NCI-H748 (cell line): ENCODE data around the gene AACS.
"Not testable (repeated sequence)": the region's sequence is repeated elsewhere in the genome, so short reads cannot be mapped to it uniquely, and the experiment has no call there.

Source experiments
- DNase-seq: peaks from one replicate; lab custom pipeline; 2025; ENCODE audit not compliant: unreplicated experiment; lab: John Stamatoyannopoulos, UW

AACS gene

DNA sequence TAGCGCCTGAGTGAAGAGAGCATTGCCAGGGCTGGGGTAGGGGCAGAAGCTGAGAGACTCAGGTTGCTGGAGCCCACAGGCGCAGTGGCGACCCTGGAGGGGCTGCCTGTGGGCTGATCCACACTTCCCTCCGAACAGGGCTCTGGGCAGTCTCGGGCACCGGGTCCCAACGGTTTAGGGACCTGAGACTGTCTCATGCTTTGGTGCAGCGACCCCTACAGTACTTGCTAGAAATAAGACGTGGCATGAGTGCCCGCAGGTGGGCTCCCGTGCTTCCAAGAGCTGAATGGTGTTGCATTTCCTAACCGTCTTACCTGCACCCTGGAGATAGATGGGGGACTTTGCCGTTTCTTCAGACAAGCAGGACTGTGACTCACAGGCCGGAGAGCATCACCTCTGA, 57.4 kb downstream of the AACS start:
- no peak for DNase-seq

DNA sequence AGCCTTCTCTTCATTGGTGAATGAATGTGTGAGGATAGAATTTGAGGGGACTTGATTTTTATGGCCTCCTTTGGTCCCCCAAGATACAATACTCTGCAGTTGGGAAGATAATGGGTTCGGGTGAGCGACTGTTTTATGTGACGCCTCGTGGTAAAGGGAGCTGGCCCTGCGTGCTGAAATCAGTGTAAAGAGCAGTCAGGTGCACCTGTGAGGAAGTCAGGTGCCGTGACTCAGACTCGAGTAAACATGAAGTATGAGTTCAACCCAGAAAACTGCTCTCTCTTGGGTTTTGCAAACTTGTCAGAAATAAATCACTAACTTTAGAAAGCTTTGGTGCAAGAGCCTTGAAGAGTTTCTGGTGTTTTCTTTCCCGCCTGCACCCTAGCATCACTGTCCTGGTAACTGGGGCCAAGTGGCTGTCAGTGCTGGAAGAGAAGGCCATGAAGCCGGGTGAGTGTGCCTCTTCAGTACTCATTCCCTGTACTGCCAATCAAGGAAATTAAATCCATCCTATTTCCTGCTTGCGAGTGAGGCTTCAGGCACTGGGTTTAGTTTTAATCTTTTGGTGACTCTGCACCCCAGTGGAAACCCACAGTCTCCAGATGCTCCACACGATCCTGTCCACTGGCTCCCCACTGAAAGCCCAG, 59.2 kb downstream of the AACS start:
- DNase-seq, result no peak

DNA sequence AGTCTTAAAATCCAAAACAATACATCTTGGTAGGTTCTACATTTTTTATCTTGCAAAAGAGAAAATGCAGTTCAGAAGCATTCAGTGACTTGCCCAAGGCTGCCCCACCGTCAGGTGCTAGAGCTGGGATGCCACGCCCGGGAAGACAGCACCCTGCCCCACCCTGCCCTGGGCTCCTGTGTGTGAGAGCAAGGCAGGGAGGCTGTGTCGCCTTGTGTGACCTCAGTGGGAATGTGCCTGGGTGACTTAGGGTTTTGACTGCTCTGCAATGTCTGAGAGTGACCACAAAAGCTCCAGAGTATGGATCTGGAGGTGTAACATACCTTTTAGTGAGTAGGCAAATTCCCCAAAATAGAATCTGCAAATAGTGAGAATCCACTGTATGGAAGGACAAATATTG, 60.0 kb downstream of the AACS start:
- no peak for DNase-seq

DNA sequence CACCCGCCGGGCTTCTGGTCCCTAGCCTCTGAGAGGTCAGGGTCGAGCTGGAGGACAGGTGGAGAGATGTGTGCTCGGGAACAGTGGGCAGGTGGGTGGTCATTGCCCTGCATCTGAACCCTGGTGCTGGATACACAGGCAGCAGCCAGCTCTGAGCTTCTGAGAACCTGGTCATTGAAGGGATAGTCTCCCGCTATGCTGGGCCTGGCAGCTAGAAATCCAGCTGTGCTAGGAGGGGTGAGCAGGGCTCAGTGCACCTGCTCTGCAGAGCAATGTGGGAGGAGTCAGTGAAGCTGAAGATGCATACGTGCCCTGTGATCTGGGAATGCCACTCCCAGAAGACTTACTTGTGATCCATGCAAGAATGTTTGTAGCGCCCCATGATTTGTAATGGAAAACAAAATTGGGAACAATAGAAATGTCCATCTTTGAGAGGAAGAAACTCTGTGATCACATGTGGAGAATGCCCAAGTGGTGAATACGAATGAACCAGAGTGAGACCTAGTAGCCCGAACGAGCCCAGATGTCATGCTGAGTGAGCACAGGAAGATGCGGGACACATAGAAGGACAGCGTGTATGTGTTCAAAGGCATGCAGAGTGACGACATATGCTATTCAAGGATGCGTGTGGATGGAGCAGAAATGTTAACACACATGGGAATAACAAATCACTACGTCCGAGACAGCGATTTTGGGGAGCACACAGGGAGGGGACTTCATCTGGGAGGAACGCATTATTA, 63.4 kb downstream of the AACS start:
- DNase-seq, result no peak

DNA sequence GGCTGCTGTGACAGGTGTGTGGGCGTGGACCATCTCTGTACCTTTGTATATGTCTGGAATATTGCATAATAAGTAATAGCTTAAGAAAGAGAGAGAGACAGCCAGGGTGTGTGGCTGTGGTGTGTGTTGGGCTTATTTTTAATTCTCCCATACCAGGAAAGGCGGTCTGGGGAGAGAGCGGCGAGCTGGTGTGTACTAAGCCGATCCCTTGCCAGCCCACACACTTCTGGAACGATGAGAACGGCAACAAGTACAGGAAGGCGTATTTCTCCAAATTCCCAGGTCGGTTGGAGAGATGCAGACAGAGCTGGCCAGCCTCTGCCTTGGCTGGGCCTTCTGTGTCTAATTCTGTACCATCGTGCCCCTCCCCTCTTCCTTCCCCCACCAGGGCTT, 63.9 kb downstream of the AACS start:
- no peak for DNase-seq

DNA sequence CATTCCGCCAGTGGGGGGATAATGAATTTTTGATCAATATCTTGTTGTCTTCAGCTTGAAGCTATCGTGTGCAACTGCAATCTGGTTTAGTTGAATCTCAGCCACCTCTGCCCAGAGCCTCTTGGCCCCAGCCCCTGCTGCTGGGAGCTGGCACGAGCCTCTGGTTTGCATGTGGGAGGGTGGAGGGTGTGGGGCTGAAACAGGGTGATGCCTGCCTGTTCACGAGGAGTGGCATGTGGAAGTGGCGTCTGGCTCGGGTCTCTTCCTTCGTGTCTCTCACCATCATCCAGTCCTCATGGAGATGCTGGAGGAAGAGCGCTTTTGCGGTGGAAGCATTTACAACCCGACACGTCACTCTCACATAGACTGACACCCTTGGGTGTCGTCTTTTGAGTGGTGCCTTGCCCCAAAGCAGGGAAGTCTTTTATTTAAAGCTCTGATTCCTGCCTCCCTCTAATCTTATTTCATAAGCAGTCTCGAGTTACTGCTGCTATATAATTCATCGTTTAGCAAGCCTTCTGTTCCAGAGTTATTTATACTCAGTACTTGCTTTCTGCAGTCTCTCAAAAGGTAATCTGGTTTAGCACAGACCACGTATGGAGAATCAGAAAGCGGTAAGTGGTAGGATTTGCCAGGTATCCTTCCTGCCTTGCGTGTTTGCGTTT, 64.5 kb downstream of the AACS start:
- DNase-seq, result no peak

DNA sequence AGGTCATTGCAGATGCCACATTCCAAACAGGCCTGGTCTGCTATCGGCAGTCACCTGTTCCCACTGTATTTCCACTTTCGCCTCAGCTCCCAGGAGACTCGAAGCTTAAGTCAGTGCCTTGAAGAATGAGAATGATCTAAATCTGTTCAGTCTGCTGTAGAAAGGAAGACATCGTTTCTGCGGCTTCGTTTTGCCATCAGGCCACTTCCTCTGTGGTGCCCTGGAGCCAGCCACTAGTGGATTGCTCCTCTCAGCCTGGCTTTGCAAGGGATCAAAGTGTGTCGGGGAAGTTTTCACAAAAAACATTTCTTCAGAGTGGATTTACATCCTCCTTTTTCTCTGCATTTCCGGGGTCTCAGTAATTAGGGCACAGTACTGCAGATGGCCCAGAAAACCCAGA, 66.7 kb downstream of the AACS start:
- no peak for DNase-seq

DNA sequence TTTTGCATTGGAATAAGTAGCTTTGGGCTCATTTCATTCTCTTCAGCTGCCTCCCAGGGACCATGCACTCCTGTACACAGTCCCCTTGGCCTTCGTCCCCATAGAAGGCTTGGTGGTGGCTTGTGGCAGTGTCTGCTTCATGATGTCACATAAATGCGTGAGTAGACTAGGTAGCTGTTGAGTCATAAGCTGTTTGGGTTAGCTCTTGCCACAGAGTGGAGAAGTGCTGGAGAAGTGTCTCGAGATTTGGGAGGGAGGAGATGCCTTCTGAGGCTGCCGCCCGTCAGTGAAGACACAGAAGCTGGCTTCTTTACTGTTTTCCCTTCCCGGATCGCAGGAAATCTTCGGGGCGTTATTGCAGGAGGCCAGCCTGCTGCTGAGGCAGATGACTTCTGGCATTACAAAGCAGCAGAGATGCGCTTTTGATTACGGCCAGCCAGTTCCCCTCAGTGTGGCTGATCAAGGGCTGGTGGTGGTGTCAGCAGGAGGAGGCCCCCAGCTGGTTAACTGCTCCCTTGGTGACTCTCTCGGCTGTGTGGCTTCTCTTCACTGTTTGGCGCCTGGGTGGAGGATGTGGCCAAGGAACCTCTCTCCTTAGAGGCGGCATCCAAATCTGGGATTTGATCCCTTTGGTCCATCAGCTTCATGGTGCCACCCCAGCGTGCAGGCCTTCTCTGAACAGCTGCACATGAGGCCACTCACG, 67.6 kb downstream of the AACS start:
- no peak for DNase-seq

DNA sequence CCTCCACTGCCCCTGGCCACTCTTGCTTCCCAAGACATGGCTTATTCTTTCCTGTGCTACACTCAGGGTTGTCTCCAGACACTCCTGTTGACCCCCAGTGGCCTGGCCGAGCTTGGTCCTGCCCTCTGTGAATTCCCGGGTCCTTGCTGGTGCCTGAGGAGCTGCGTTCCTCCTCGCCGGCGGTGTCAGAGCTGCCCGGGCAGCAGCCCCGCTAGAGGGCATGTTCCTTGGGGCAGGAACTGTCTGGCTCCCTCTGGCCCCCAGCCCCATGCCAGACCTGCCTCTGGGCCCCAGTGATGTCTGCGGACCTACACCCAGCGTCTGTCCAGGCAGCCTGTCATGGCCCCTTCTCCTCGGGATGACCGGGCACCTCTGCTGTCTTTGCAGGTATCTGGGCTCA, 68.4 kb downstream of the AACS start:
- DNase-seq, result no peak

DNA sequence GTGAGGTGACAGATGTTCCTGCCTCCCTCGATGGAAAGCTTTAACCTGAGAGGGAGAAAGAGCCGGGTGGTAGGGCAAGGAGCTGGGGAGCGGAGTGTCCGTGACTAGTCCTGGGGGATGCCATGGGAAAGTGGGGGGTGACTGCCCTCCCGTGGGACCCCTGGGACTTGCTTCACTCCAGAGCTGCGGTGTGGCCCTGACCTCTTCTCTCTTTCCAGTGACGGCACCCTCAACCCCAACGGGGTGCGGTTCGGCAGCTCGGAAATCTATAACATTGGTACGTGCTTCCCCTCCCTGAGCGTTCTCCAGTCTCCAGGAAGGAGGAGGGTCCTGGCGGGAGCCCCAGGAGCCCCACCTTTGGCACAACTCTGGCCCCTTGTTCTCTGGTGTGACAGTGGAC, 69.3 kb downstream of the AACS start:
- DNase-seq, result no peak

DNA sequence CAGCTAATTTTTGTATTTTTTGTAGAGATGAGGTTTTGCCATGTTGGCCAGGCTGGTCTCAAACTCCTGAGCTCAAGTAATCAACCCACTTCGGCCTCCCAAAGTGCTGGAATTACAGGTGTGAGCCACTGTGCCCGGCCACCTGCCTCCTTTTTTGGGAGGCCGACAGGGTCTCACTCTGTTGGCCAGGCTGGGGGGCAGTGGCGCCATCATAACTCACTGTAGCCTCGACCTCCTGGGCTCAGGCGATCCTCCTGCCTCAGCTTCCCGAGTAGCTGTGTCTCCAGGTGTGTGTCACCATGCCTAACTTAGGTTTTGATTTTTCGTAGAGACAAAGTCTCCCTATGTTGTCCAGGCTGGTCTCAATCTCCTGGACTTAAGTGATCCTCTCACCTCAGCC, 70.7 kb downstream of the AACS start:
- no peak for DNase-seq

DNA sequence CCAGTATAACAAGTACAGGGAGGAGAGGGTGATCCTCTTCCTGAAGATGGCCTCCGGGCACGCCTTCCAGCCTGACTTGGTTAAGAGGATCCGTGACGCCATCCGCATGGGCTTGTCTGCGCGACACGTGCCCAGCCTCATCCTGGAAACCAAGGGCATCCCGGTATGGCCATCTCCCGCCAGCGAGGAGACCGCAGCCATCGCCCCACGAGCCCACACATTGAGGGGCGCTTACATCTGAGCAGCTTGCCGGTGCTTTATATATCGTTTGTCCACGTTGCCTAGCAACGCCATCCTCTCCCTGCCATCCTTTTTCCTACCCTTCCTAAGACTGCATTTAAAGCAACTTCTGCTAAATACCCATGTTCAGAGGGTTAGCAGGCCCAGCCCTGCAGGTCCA, 71.5 kb downstream of the AACS start:
- no peak for DNase-seq

DNA sequence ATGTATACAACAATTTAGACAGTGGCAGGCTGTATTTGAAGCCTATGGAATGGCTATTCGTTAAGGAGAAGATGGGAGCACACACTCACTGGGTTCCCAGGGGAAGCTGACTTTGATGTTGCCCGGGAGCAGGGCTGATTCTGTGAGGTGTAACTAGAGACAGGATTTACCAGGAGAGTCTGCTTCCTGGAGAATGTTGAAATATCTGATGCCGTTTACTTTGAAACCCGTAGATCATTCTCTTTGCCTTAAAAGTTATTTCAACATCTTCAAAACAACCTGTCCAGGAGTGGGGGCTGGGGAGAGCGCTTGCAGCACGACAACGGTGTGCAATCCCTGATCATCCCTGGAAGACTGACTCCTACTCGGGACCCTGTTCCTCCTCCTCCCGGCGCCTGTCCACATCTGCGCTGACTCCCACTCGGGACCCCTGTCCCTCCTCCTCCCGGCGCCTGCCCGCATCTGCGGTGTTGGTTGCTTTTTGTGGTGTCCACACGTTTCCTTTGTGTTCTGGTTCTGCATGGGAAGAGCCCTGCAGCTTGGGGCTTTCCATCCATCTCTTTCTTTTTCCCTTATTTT, 72.6 kb downstream of the AACS start:
- DNase-seq, result no peak

DNA sequence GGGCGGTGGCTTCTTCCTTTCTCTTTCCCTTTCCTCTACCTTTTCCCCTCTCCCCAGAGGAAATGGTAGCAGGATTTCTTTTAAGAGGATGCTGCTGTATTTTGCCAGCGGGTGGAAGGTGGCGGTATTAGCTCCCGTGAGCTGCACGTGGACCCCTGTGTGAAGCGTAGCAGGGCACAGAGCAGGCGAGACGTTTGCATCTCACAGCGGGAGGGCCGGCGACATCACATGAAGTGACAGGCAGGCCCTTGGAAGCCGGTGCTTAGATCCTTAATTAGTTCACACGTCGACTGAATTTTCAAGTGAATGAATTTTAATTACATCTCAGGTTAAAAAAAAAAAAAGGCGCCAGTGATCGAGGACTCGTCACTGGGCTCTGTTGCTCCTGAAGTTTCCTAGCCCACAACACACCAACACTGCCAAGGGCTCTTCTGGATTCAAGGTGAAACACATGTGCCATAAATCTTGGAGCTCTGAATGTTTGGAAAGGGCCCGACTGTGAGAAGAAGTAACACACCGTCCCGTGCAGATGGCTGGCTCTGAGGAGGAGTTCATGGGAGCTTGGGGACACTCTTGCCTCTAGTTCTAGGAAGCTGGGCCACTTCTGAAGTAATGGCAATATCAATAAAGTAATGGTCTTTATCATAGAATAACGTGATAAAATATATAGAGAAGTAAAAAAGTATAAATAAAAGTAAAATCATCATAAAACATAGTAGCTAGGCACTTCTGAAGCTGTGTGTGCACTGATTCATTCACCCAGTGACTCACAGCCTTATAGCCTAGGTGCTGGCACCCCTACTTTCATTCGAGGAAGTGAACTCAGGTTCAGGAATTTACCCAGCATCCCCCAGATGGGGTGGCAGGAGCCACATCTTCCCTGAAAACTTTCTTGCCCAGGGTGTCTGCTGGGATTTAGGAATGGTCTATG, 75.3 kb downstream of the AACS start:
- DNase-seq, result peak; percentile 23

DNA sequence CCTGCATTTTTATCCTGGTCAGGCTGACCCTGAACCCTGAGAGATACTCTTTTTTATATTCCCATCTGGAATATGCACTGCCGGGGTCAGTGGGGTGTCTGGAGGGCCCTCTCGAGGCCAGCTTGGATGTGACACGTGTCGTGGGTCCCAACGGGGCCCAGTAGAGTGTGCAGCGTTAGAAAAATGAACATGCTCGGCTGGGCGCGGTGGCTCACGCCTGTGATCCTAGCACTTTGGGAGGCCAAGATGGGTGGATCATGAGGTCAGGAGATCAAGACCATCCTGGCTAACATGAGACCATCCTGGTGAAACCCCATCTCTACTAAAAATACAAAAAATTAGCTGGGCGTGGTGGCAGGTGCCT, 76.0 kb downstream of the AACS start:
- not testable (repeated sequence) for DNase-seq

DNA sequence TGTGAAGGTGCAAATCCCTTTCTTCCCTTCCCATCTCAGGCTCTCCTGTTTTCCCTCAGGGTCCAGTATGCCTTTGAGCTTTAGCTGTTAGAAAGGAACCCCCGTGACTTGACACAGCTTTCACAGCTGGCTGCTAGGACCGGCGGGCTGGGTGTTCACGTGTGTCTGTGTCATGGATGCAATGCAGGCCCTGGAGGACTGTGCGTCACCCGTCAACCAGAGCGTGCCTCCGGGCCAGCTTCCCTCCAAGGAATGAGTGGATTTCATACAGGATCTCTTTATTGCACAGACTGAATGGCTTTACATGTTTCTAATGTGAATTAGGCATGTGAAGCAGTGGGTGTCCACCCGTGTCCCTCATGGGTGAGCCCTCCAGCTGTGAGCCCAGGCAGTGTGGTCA, 77.4 kb downstream of the AACS start:
- no peak for DNase-seq

DNA sequence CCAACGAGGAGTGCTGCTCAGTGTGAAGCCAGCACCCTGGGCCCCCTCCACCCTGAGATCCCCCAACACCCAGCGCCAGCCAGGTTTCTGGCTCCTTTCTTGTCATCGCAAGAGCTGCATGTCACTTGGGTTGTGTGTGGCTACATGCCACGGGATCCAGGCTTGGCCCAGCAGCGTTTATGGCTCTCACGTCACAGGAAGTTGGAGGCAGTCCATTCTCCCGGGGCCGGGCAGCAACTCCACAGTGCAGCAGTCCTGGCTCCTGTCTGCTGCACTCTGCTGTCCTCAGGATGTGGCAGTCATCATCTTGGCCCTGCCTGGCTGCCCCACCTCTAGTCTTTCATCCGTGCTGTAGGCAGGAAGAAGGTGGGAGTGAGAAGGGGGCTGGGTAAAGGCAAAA, 78.3 kb downstream of the AACS start:
- DNase-seq, result no peak

DNA sequence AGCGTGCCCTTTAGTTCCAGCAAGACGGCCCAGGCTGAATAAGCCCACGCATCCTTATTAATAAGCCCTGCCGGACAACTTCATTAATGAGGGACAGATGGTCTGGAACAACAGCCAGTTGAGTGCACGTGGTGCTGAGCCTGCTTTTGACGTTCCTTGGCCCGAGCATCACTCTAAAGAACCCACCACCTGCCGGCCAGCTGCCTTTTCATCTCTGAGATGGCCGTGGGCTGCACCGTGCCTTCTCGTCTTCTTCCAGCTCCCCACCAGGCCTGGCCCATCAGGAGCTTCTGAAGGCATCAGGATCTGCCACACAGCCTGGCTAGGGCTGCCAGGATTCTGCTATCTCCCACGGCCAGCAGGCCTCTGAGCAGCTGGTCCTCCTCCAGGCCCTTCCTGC, 80.0 kb downstream of the AACS start:
- peak; percentile 16 for DNase-seq

DNA sequence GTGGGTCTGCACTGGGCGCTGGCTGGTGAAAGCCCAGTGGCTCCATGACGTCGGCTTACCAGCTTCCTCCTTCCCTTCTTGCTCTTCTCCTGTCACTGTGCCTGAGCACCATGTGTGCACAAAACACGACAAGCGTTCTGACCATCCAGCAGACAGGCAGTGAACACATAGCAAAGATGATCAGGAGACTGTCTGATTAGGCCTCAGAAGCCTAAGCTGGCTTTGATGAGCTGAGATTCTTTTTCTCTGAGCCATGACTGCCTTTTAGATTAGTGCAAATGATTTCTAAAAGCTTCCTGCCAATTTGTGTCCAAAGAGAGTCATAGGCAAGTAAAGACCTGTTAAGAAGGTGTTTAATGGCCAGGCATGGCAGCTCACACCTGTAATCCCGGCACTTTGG, 83.1 kb downstream of the AACS start:
- DNase-seq, result no peak
